Nephron (organoid): Measurements from ENCODE around the gene PHF24.
A peak's percentile ranks its signal among the peaks of the same experiment; 100 is the strongest.
"Not testable (repeated sequence)": the region's sequence is repeated elsewhere in the genome, so short reads cannot be mapped to it uniquely, and the experiment has no call there.

Experiments
- H3K27ac Mint-ChIP-seq, 3 experiments: 2 replicates each; pipeline ENCODE4 v1.8.0; 2020; ENCODE audit warnings: mixed read lengths in 3 of 3, mild to moderate bottlenecking in 2 of 3, moderate library complexity in 1 of 3
- H3K27me3 Mint-ChIP-seq: 2 replicates; pipeline ENCODE4 v1.8.0; 2021; ENCODE audit warnings: low read depth, mild to moderate bottlenecking, moderate library complexity, mixed read lengths
- H3K36me3 Mint-ChIP-seq: 2 replicates; pipeline ENCODE4 v1.8.0; 2020; ENCODE audit warnings: low read depth, mixed read lengths
- H3K4me1 Mint-ChIP-seq: 2 replicates; pipeline ENCODE4 v1.8.0; 2020; ENCODE audit warnings: mixed read lengths
- H3K4me3 Mint-ChIP-seq, 3 experiments: 2 replicates each; pipeline ENCODE4 v1.8.0; 2020; ENCODE audit warnings: mild to moderate bottlenecking in 3 of 3, mixed read lengths in 3 of 3, moderate library complexity in 2 of 3
- H3K9me3 Mint-ChIP-seq: 2 replicates; pipeline ENCODE4 v1.8.0; 2020; ENCODE audit warnings: mixed read lengths
- CTCF ChIP-seq, 3 experiments: fragments of 200-600 bp; sonication (generic); IDR thresholded peaks; one replicate each; pipeline ENCODE4 v1.5.0; 2021; ENCODE audit warnings: antibody characterized with exemption in 3 of 3; ENCODE audit not compliant: unreplicated experiment in 3 of 3

Gene PHF24

GRCh38 chr9:34954225-34954624 lies 3.9 kb upstream of the PHF24 start:
- H3K9me3 Mint-ChIP-seq = no peaks in the 10 kb centered on the region
- no peak overlapping the region for H3K27ac Mint-ChIP-seq
- H3K4me1 Mint-ChIP-seq = no peaks in the 10 kb centered on the region
- H3K4me3 Mint-ChIP-seq = no peak overlapping the region
- peaks cover 86% of the 10 kb centered on the region for H3K27me3 Mint-ChIP-seq
- TF ChIP-seq CTCF (IDR thresholded peaks at IDR 0.05; ENCODE audit: unreplicated experiment in 3 of 3) = no peak
- no peaks in the 10 kb centered on the region for H3K36me3 Mint-ChIP-seq

- not testable (repeated sequence) for H3K4me3 Mint-ChIP-seq, H3K4me1 Mint-ChIP-seq
Measured at GRCh38 chr9:34956066-34956465, 2.0 kb upstream of the PHF24 start.

GRCh38 chr9:34956648-34957047 lies 1.4 kb upstream of the PHF24 start:
- no peak overlapping the region for H3K27ac Mint-ChIP-seq
- no peaks in the 10 kb centered on the region for H3K36me3 Mint-ChIP-seq
- H3K9me3 Mint-ChIP-seq = no peaks in the 10 kb centered on the region
- H3K4me3 Mint-ChIP-seq = peak overlapping the region in 2 of 3 experiments; percentile 20 to 23
- H3K4me1 Mint-ChIP-seq = peaks cover under 1% of the 10 kb centered on the region
- H3K27me3 Mint-ChIP-seq = peaks cover 93% of the 10 kb centered on the region
- TF ChIP-seq CTCF (IDR thresholded peaks at IDR 0.05; ENCODE audit: unreplicated experiment in 3 of 3) = no peak

More at GRCh38 chr9:34956066-34956465, 2.0 kb upstream of the PHF24 start:
- not testable (repeated sequence) for H3K9me3 Mint-ChIP-seq, H3K36me3 Mint-ChIP-seq, H3K27ac Mint-ChIP-seq
- H3K27me3 Mint-ChIP-seq = peaks cover 93% of the 10 kb centered on the region

- peaks cover 9% of the 10 kb centered on the region for H3K4me1 Mint-ChIP-seq
- no peak for TF ChIP-seq CTCF (IDR thresholded peaks at IDR 0.05; ENCODE audit: unreplicated experiment in 3 of 3)
- H3K9me3 Mint-ChIP-seq = no peaks in the 10 kb centered on the region
- no peak overlapping the region for H3K27ac Mint-ChIP-seq
- peaks cover 93% of the 10 kb centered on the region for H3K27me3 Mint-ChIP-seq
- no peaks in the 10 kb centered on the region for H3K36me3 Mint-ChIP-seq
- H3K4me3 Mint-ChIP-seq = peak overlapping the region; percentile 63 to 64 (median 63)
Measured at GRCh38 chr9:34958411-34958982, 412 bp downstream of the PHF24 start.

- Mint-ChIP-seq H3K27ac (no peak overlapping the region), H3K4me1 (peaks cover 9% of the 10 kb centered on the region), H3K27me3 (peaks cover 93% of the 10 kb centered on the region), H3K4me3 (peak overlapping the region; percentile 14 to 29 (median 20)), H3K9me3 (no peaks in the 10 kb centered on the region), H3K36me3 (no peaks in the 10 kb centered on the region)
- no peak for TF ChIP-seq CTCF (IDR thresholded peaks at IDR 0.05; ENCODE audit: unreplicated experiment in 3 of 3)
Measured at GRCh38 chr9:34959461-34959860, 1.4 kb downstream of the PHF24 start.

GRCh38 chr9:34961574-34962490 lies 3.7 kb downstream of the PHF24 start:
- Mint-ChIP-seq H3K9me3 (no peaks in the 10 kb centered on the region), H3K4me3 (no peak overlapping the region), H3K4me1 (peaks cover 9% of the 10 kb centered on the region), H3K36me3 (no peaks in the 10 kb centered on the region), H3K27ac (no peak overlapping the region), H3K27me3 (peaks cover 90% of the 10 kb centered on the region)
- no peak for TF ChIP-seq CTCF (IDR thresholded peaks at IDR 0.05; ENCODE audit: unreplicated experiment in 3 of 3)
